Activated naive CD4-positive, alpha-beta T cell treated with anti-CD3 and anti-CD28 coated beads, Interleukin-2, amount 50 U/mL, for 72 hours (primary cell): Measurements from ENCODE around the gene UQCRC2. TPM values are rescaled to one million over a fixed set of nuclear protein-coding genes. Genes with fewer than 3 reads are reported as not detected.
"Not testable (repeated sequence)": the region's sequence is repeated elsewhere in the genome, so short reads cannot be mapped to it uniquely, and the experiment has no call there.

ENCODE experiments used
- ATAC-seq, 2 donors: fragments of 150-1000 bp; cut with Tn5 transposase; 2 replicates each; pipeline ENCODE4 v1.10.0; 2021; ENCODE audit warnings: mild to moderate bottlenecking in 2 of 2, moderate library complexity in 2 of 2
- DNase-seq, 2 donors: peaks; one replicate each; pipeline ENCODE4 v3.0.0; 2021 to 2022; ENCODE audit warnings: low spot score in 2 of 2
- H3K27ac Mint-ChIP-seq, 2 donors: one replicate each; pipeline ENCODE4 v1.8.0; 2022; ENCODE audit warnings: mild to moderate bottlenecking in 2 of 2, mixed read lengths in 2 of 2
- H3K36me3 Mint-ChIP-seq, 2 donors: one replicate each; pipeline ENCODE4 v1.8.0; 2022; ENCODE audit warnings: mixed read lengths in 2 of 2
- H3K9me3 Mint-ChIP-seq, 2 donors: one replicate each; pipeline ENCODE4 v1.8.0; 2022; ENCODE audit warnings: mixed read lengths in 2 of 2
- total RNA-seq, 2 donors: library from RNA; stranded (reverse); gene quantifications; one replicate each; pipeline ENCODE4 v1.2.3, GENCODE V29; 2022

The UQCRC2 gene
- total RNA-seq, 2 donors from 2014 or later: 327 to 329 TPM

- DNase-seq: no peak
- H3K27ac Mint-ChIP-seq: peak overlapping the region; percentile 53 to 72
- no peaks in the 10 kb centered on the region for H3K36me3 Mint-ChIP-seq
- ATAC-seq: no peak
- H3K9me3 Mint-ChIP-seq: no peaks in the 10 kb centered on the region
Observed at GRCh38 chr16:21997697-21998480, 44.7 kb downstream of the UQCRC2 start.

- DNase-seq (no peak), ATAC-seq (no peak)
- H3K36me3 Mint-ChIP-seq: no peaks in the 10 kb centered on the region
- no peaks in the 10 kb centered on the region for H3K9me3 Mint-ChIP-seq
- H3K27ac Mint-ChIP-seq: peak overlapping the region in 1 of 2 donors; percentile 65
Observed at GRCh38 chr16:22001591-22001990, 48.4 kb downstream of the UQCRC2 start.

- H3K9me3 Mint-ChIP-seq, DNase-seq, H3K36me3 Mint-ChIP-seq, H3K27ac Mint-ChIP-seq, ATAC-seq: not testable (repeated sequence)
Observed at GRCh38 chr16:22002047-22002446, 48.9 kb downstream of the UQCRC2 start.

GRCh38 chr16:22003195-22003594 lies 50.0 kb downstream of the UQCRC2 start:
- H3K9me3 Mint-ChIP-seq: no peaks in the 10 kb centered on the region
- DNase-seq: no peak
- H3K27ac Mint-ChIP-seq: no peak overlapping the region
- ATAC-seq: no peak
- H3K36me3 Mint-ChIP-seq: peaks cover 0 to 7% of the 10 kb centered on the region in 2 donors

- H3K9me3 Mint-ChIP-seq: no peaks in the 10 kb centered on the region
- H3K27ac Mint-ChIP-seq: no peak overlapping the region
- peaks cover 0 to 7% of the 10 kb centered on the region in 2 donors for H3K36me3 Mint-ChIP-seq
- ATAC-seq: no peak
- DNase-seq: no peak
Observed at GRCh38 chr16:22004341-22004740, 51.2 kb downstream of the UQCRC2 start.

GRCh38 chr16:22005746-22006145 lies 52.6 kb downstream of the UQCRC2 start:
- no peak overlapping the region for H3K27ac Mint-ChIP-seq
- peaks cover 0 to 7% of the 10 kb centered on the region in 2 donors for H3K36me3 Mint-ChIP-seq
- H3K9me3 Mint-ChIP-seq: no peaks in the 10 kb centered on the region
- no peak for DNase-seq
- ATAC-seq: no peak

GRCh38 chr16:22006636-22007035 lies 53.5 kb downstream of the UQCRC2 start:
- DNase-seq: no peak
- ATAC-seq: no peak
- Mint-ChIP-seq H3K36me3 (peaks cover 0 to 7% of the 10 kb centered on the region in 2 donors), H3K27ac (peak overlapping the region in 1 of 2 donors; percentile 93), H3K9me3 (no peaks in the 10 kb centered on the region)

GRCh38 chr16:22007159-22007508 lies 54.0 kb downstream of the UQCRC2 start:
- peak overlapping the region; percentile 4 to 93 for H3K27ac Mint-ChIP-seq
- ATAC-seq (no peak), DNase-seq (no peak)
- H3K9me3 Mint-ChIP-seq: no peaks in the 10 kb centered on the region
- H3K36me3 Mint-ChIP-seq: peaks cover 0 to 7% of the 10 kb centered on the region in 2 donors

GRCh38 chr16:22007509-22008214 lies 54.5 kb downstream of the UQCRC2 start, which contains the start of gene MOSMO:
Gene MOSMO (plus strand): TSS chr16:22008111. CDS start chr16:22008302, 191 bp downstream.
- no peaks in the 10 kb centered on the region for H3K9me3 Mint-ChIP-seq
- peaks cover 0 to 7% of the 10 kb centered on the region in 2 donors for H3K36me3 Mint-ChIP-seq
- DNase-seq (peak; percentile 67 to 71), ATAC-seq (peak; percentile 93 to 94)
- H3K27ac Mint-ChIP-seq: peak within 1 kb of the TSS; percentile 92 to 93

GRCh38 chr16:22008215-22009059 lies 55.3 kb downstream of the UQCRC2 start:
- Mint-ChIP-seq H3K9me3 (no peaks in the 10 kb centered on the region), H3K27ac (peak overlapping the region; percentile 92 to 93), H3K36me3 (peaks cover 0 to 7% of the 10 kb centered on the region in 2 donors)
- DNase-seq (peak in 1 of 2 donors; percentile 33), ATAC-seq (peak; percentile 48 to 52)

- DNase-seq: no peak
- H3K27ac Mint-ChIP-seq: no peak overlapping the region
- H3K36me3 Mint-ChIP-seq: peaks cover 0 to 7% of the 10 kb centered on the region in 2 donors
- ATAC-seq: no peak
- H3K9me3 Mint-ChIP-seq: no peaks in the 10 kb centered on the region
Observed at GRCh38 chr16:22010902-22011301, 57.7 kb downstream of the UQCRC2 start.

- Mint-ChIP-seq H3K36me3 (peaks cover 0 to 4% of the 10 kb centered on the region in 2 donors), H3K9me3 (no peaks in the 10 kb centered on the region), H3K27ac (no peak overlapping the region)
- ATAC-seq (no peak), DNase-seq (no peak)
Observed at GRCh38 chr16:22012241-22012640, 59.1 kb downstream of the UQCRC2 start.

- no peak for DNase-seq
- no peaks in the 10 kb centered on the region for H3K9me3 Mint-ChIP-seq
- no peak overlapping the region for H3K27ac Mint-ChIP-seq
- no peak for ATAC-seq
- H3K36me3 Mint-ChIP-seq: no peaks in the 10 kb centered on the region
Observed at GRCh38 chr16:22013486-22013885, 60.3 kb downstream of the UQCRC2 start.

- ATAC-seq (no peak), DNase-seq (no peak)
- no peaks in the 10 kb centered on the region for H3K9me3 Mint-ChIP-seq
- H3K27ac Mint-ChIP-seq: no peak overlapping the region
- no peaks in the 10 kb centered on the region for H3K36me3 Mint-ChIP-seq
Observed at GRCh38 chr16:22014271-22014873, 61.2 kb downstream of the UQCRC2 start.

- Mint-ChIP-seq H3K27ac (no peak overlapping the region), H3K9me3 (no peaks in the 10 kb centered on the region), H3K36me3 (no peaks in the 10 kb centered on the region)
- no peak for ATAC-seq
- no peak for DNase-seq
Observed at GRCh38 chr16:22016927-22017326, 63.8 kb downstream of the UQCRC2 start.

- no peak for DNase-seq
- no peak for ATAC-seq
- Mint-ChIP-seq H3K36me3 (no peaks in the 10 kb centered on the region), H3K9me3 (no peaks in the 10 kb centered on the region), H3K27ac (no peak overlapping the region)
Observed at GRCh38 chr16:22018559-22018958, 65.4 kb downstream of the UQCRC2 start.
